Stomach smooth muscle (tissue), 2 donors: ENCODE data around the gene ROR2.
A peak's percentile ranks its signal among the peaks of the same experiment; 100 is the strongest.

Experiments
- H3K27ac ChIP-seq: one replicate; pipeline ENCODE4 v1.7.0; 2013; ENCODE audit warnings: mild to moderate bottlenecking, low read length, inconsistent platforms
- H3K27me3 ChIP-seq, 2 donors: one replicate each; pipeline ENCODE4 v1.7.0; 2013; ENCODE audit warnings: low read length in 2 of 2; ENCODE audit not compliant: insufficient read depth in 2 of 2, control insufficient read depth in 1 of 2
- H3K36me3 ChIP-seq, 2 donors: one replicate each; pipeline ENCODE4 v1.7.0; 2013; ENCODE audit warnings: low read length in 2 of 2; ENCODE audit not compliant: control insufficient read depth in 2 of 2, insufficient read depth in 2 of 2
- H3K4me1 ChIP-seq: one replicate; pipeline ENCODE4 v1.7.0; 2013; ENCODE audit warnings: low read length; ENCODE audit not compliant: control insufficient read depth, insufficient read depth
- H3K4me3 ChIP-seq, 2 donors: one replicate each; pipeline ENCODE4 v1.7.0; 2013; ENCODE audit warnings: low read length in 2 of 2
- H3K9ac ChIP-seq, 2 donors: one replicate each; pipeline ENCODE4 v1.7.0; 2013; ENCODE audit warnings: low read length in 2 of 2, mild to moderate bottlenecking in 1 of 2
- H3K9me3 ChIP-seq, 2 donors: one replicate each; pipeline ENCODE4 v1.7.0; 2013; ENCODE audit warnings: low read length in 2 of 2; ENCODE audit not compliant: control insufficient read depth in 2 of 2
- donor health status: healthy.
- donor health status: Pancreatic carcinoma.

ROR2 gene

DNA sequence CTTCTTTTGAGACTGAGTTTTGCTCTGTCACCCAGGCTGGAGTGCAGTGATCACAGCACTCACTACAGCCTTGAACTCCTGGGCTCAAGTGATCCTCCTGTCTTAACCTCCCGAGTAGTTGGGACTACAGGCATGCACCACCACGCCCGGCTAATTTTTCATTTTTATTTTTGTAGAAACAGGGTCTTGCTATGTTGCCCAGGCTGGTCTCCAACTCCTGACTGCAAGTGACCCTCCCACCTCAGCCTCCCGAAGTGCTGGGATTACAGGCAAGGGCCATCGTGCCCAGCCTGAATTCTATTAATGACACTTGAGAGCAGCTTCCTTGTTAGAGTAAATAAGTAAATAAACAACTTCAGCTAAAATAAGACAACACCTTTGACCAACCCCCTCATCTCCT lies 12.3 kb downstream of the ROR2 start:
- Histone ChIP-seq H3K9me3 (no peaks in the 10 kb centered on the region), H3K4me1 (peaks cover 31% of the 10 kb centered on the region), H3K27ac (peak overlapping the region; percentile 53), H3K36me3 (no peaks in the 10 kb centered on the region), H3K4me3 (no peak overlapping the region), H3K27me3 (no peaks in the 10 kb centered on the region), H3K9ac (no peak overlapping the region)

DNA sequence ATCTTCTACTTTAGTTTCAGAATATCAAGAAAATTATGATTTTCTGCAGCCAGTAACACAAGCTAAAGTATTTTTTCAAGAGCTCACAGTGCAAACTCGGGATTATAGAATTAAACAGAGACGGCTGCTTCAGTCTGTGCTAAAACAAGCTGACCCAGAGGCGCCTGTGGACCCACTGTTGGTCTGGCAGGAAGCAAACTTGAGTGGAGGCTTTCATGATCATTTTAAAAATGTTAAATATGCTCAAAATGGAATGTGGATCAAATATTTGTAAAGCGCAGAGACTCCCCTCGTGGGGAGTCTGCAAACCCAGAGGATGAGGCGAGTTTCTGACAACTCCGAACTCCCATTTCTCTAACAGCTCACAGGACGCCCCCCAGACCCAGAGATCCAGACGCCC lies 13.0 kb downstream of the ROR2 start:
- no peaks in the 10 kb centered on the region for H3K9me3 ChIP-seq
- peaks cover 31% of the 10 kb centered on the region for H3K4me1 ChIP-seq
- no peaks in the 10 kb centered on the region for H3K36me3 ChIP-seq
- no peaks in the 10 kb centered on the region for H3K27me3 ChIP-seq
- peak overlapping the region; percentile 53 for H3K27ac ChIP-seq
- H3K4me3 ChIP-seq, result no peak overlapping the region
- H3K9ac ChIP-seq, result peak overlapping the region in 1 of 2 donors; percentile 21

DNA sequence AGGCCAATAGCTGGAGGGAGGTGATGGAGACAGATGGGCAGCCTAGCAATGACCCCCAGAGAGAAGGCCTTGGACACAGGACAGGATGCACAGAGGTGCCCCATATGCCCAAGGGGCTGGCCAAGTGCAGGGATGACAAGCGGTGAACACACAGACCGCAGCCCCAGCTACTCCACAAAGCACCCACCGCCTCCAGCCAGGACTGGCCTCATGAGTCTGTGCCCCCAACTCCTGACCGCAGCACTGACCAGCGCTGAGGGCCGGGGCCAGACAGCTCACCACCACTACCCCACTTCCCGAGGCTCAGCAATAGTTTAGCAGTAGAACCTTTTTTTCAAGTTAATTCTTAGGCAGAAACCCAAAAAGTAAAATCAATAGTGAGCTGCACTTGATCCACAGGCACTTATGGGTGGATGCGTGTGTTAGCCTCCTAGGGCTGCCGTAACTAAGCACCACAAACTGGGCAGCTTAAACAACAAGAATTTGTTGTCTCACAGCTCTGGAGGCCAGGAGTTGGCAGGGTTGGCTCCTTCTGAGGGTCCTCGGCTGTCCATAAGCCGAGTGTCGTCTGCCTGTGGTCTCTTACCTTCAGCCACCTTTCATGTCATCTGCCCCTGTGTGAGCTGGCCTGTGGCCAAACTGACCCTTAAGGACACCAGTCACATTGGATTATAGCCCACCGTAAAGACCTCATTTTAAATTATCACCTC lies 14.1 kb downstream of the ROR2 start:
- Histone ChIP-seq H3K9ac (peak overlapping the region; percentile 13 to 29), H3K4me3 (peak overlapping the region in 1 of 2 donors; percentile 44), H3K27me3 (no peaks in the 10 kb centered on the region), H3K9me3 (no peaks in the 10 kb centered on the region), H3K36me3 (no peaks in the 10 kb centered on the region), H3K27ac (peak overlapping the region; percentile 79), H3K4me1 (peaks cover 31% of the 10 kb centered on the region)

DNA sequence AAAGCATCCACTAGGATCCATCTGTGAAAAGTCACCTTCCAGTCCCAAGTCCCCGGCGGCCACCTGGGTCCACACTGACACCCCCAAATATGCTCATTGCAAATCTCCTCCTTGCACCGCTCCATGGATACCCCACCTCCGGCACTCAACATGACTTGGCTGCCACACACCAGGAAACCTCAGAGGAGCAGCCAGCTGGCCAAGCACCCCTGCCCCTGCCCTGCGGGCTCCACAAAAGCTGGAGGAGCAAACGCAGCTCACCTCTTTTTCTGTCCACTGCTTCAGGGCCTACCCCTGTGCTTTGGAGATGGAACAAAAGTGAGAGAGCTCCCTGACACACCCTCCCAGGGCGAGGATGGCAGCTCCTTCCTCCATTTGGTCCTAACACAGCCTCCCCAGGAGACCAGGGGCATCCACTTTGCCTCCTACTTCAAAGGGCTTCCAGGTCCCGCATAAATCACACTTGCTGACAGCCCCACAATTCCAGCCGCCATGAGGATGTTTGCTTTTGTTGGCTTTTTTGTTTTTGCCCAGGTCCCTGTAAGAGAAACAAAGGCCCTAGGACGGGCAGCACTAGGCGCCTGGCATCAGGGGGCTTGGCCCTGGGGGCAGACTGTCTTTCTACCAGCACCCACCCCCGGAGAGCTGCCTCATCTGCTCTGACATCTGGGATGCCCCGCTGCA lies 14.8 kb downstream of the ROR2 start:
- Histone ChIP-seq H3K9me3 (peaks cover 5 to 6% of the 10 kb centered on the region in 2 donors), H3K36me3 (no peaks in the 10 kb centered on the region), H3K4me1 (peaks cover 31% of the 10 kb centered on the region), H3K9ac (no peak overlapping the region), H3K4me3 (peak overlapping the region in 1 of 2 donors; percentile 44), H3K27ac (peak overlapping the region; percentile 79), H3K27me3 (no peaks in the 10 kb centered on the region)

DNA sequence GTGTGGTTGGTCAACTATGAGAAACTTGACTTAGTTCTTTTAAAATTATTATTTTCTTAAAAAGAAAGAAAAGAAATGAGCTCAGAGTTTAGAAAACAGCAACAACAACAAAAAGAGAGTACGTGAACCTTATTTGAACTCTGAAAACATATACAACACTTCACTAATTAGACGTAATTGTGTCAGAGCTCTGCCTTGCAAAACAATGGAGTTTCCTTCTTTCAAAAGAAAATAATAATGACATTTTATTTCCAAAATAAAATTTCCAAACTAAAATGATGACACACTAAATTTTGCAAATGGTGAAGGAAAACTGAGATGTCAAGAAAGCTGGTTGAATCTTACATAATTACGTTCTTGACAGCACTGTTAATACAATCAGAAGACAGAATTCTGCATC lies 15.4 kb downstream of the ROR2 start:
- Histone ChIP-seq H3K4me3 (no peak overlapping the region), H3K36me3 (peaks cover 0 to under 1% of the 10 kb centered on the region in 2 donors), H3K27ac (peak overlapping the region; percentile 79), H3K27me3 (no peaks in the 10 kb centered on the region), H3K9ac (no peak overlapping the region), H3K4me1 (peaks cover 25% of the 10 kb centered on the region), H3K9me3 (peaks cover 9 to 11% of the 10 kb centered on the region in 2 donors)

DNA sequence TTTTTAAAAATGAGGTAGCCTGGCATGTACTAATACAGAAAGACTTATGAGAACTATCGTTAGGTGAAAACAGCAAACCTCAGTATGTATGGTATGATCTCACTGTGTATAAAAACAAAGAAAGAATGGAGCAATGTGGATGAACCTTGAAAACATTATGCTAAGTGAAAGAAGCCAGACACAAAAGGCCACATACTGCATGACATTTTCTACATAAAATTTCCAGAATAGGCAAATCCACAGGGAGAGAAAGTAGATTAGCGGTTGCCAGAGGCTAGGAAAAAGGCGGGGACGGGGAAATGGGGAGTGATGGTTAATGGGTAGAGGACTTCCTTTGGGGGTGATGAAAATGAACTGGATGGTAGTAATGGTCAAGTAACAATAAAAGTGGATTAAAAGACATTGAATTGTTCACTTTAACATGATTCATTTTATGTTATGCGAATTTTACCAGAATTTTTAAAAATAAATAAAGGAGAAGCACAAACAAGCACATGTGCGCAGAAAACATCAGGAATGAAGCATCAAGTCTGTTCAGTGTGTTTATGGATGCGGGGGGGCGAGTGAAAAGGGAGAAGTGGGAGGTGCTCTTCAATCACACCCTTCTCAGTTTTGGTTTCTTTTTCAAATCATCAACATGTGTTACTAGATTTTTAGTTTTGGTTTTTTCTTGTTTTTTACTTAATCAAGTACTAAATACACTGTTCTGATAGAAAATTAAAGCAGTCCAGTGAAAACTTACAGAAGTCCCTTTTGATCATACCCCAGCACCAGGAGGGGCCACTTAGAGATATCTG lies 16.3 kb downstream of the ROR2 start:
- peak overlapping the region in 1 of 2 donors; percentile 47 for H3K4me3 ChIP-seq
- H3K27me3 ChIP-seq, result no peaks in the 10 kb centered on the region
- no peak overlapping the region for H3K9ac ChIP-seq
- H3K27ac ChIP-seq, result peak overlapping the region; percentile 71
- H3K9me3 ChIP-seq, result peaks cover 9 to 17% of the 10 kb centered on the region in 2 donors
- H3K4me1 ChIP-seq, result peaks cover 23% of the 10 kb centered on the region
- H3K36me3 ChIP-seq, result peaks cover 0 to 2% of the 10 kb centered on the region in 2 donors

DNA sequence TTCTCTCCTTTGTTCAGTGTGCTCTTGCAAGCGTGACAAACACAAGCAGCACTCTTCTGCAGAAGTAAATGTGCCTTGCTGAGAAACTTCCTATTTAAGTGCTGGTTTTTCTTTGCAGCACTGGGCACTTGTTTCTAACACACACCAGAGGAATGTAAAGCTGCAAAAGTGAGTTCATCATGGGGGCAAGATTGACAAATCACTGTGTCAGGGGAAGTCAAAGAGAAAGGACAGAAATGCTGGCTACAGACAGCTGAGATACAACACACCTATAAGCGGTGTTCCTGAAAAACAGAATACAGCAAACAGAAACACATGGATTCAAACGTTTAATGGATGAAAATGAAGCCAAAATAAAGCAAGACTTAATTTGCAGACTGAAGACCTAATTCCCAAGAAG lies 19.6 kb downstream of the ROR2 start:
- no peak overlapping the region for H3K27ac ChIP-seq
- peaks cover 13% of the 10 kb centered on the region for H3K4me1 ChIP-seq
- H3K9ac ChIP-seq, result no peak overlapping the region
- peaks cover 9 to 18% of the 10 kb centered on the region in 2 donors for H3K9me3 ChIP-seq
- no peak overlapping the region for H3K4me3 ChIP-seq
- no peaks in the 10 kb centered on the region for H3K27me3 ChIP-seq
- H3K36me3 ChIP-seq, result peaks cover 0 to 2% of the 10 kb centered on the region in 2 donors

DNA sequence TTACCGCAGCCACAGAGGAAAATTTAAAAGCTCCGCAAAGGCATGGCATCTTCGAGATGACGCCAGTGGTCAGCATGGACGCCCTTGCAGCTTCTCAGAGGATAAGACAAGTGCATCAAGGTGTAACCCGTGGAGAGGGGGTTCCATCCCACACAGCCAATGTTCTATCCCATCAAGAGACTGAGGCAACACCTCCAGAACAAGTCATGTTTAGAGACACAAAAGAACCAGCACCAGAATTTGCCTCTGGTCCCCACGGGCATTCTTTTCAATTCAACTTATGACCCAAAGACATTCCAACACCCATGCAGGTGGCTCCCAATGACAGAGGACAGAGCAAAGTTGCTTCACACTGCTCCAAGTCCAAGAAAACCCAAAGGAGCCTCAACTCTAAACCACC lies 20.7 kb downstream of the ROR2 start:
- H3K27me3 ChIP-seq, result no peaks in the 10 kb centered on the region
- H3K27ac ChIP-seq, result peak overlapping the region; percentile 37
- peaks cover 10% of the 10 kb centered on the region for H3K4me1 ChIP-seq
- peaks cover 9 to 18% of the 10 kb centered on the region in 2 donors for H3K9me3 ChIP-seq
- H3K4me3 ChIP-seq, result no peak overlapping the region
- H3K36me3 ChIP-seq, result peaks cover 0 to 2% of the 10 kb centered on the region in 2 donors
- H3K9ac ChIP-seq, result no peak overlapping the region

DNA sequence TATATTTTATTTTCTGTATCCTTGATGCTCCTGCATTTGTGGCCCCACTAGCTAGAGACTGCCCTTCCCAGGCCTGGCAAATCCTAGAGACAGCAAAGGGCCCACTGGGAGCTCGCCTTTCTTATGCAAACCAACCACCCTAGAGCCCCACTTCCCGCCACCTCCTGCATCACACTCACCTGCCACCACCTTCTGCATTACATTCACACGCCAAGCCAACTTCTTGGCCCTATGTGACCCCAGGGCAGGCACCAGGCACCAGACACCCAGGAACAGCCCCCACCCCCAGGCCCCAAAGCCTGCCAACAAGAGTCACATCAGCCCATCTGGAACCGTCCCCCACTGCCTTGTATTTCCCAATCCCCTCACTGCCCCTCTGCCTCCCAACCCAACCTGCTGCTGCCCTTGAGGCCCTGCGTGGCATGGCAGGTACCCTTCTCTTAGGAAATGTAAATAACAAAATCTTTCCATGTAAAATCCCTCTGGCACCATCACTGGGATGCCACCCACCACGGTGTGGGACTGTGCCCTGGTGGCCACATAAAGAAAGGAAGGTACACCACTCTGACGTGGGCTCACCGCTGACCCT lies 22.0 kb downstream of the ROR2 start:
- H3K4me1 ChIP-seq, result peaks cover 16% of the 10 kb centered on the region
- no peaks in the 10 kb centered on the region for H3K27me3 ChIP-seq
- peaks cover 0 to 2% of the 10 kb centered on the region in 2 donors for H3K36me3 ChIP-seq
- H3K9me3 ChIP-seq, result peaks cover 9 to 18% of the 10 kb centered on the region in 2 donors
- H3K27ac ChIP-seq, result peak overlapping the region; percentile 31
- no peak overlapping the region for H3K4me3 ChIP-seq
- no peak overlapping the region for H3K9ac ChIP-seq

DNA sequence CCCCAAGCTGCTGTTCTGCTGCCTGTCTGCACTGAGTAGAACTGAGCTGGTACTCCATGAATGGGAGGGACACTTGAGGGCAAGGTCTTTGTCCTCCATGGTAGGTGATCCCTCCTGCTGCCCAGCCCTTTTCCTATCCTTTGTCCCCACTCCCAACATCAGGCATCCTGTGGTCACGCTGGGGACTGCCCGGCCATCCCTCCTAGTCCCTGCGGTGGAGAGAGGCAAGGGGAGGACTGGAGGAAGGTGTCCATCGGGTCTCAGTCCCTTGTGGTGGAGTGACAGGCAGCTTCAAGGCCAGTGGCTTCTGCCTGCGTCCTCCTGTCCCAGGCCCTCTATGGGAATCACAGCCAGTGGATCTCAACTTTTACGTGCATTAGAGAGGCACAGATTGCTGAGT lies 25.9 kb downstream of the ROR2 start:
- no peaks in the 10 kb centered on the region for H3K36me3 ChIP-seq
- H3K9ac ChIP-seq, result no peak overlapping the region
- H3K4me3 ChIP-seq, result no peak overlapping the region
- H3K4me1 ChIP-seq, result peaks cover 33% of the 10 kb centered on the region
- H3K27me3 ChIP-seq, result no peaks in the 10 kb centered on the region
- H3K27ac ChIP-seq, result no peak overlapping the region
- H3K9me3 ChIP-seq, result peaks cover 0 to 3% of the 10 kb centered on the region in 2 donors
